Activated CD4-positive, alpha-beta T cell treated with anti-CD3 and anti-CD28 coated beads, Interleukin-2, amount 50 U/mL, for 48 hours (primary cell): Measurements from ENCODE around the gene SPOPL.
"Not testable (repeated sequence)": the region's sequence is repeated elsewhere in the genome, so short reads cannot be mapped to it uniquely, and the experiment has no call there.

Experiments used
- DNase-seq, 2 experiments: peaks; one replicate each; pipeline ENCODE4 v3.0.0-alpha.2; 2020

The SPOPL gene

GRCh38 chr2:138531913-138532312 lies 30.3 kb downstream of the SPOPL start:
- DNase-seq, result no peak

- DNase-seq, result no peak
Measured at GRCh38 chr2:138534791-138535190, 33.2 kb downstream of the SPOPL start.

- DNase-seq, result no peak
Measured at GRCh38 chr2:138536302-138536701, 34.7 kb downstream of the SPOPL start.

GRCh38 chr2:138536740-138537139 lies 35.2 kb downstream of the SPOPL start:
- DNase-seq, result no peak

GRCh38 chr2:138537170-138537915 lies 35.8 kb downstream of the SPOPL start:
- DNase-seq, result no peak

- not testable (repeated sequence) for DNase-seq
Measured at GRCh38 chr2:138544206-138544605, 42.6 kb downstream of the SPOPL start.

- no peak for DNase-seq
Measured at GRCh38 chr2:138548796-138549195, 47.2 kb downstream of the SPOPL start.

- no peak for DNase-seq
Measured at GRCh38 chr2:138550172-138550571, 48.6 kb downstream of the SPOPL start.

GRCh38 chr2:138550670-138551287 lies 49.2 kb downstream of the SPOPL start:
- no peak for DNase-seq

- DNase-seq, result no peak
Measured at GRCh38 chr2:138554123-138554522, 52.6 kb downstream of the SPOPL start.

- DNase-seq, result no peak
Measured at GRCh38 chr2:138559641-138560040, 58.1 kb downstream of the SPOPL start.

GRCh38 chr2:138564586-138565229 lies 63.1 kb downstream of the SPOPL start:
- DNase-seq, result no peak

- no peak for DNase-seq
Measured at GRCh38 chr2:138565230-138565598, 63.6 kb downstream of the SPOPL start.

GRCh38 chr2:138572318-138572717 lies 70.7 kb downstream of the SPOPL start:
- DNase-seq, result no peak

GRCh38 chr2:138577066-138577465 lies 75.5 kb downstream of the SPOPL start:
- DNase-seq, result no peak

GRCh38 chr2:138579556-138579955 lies 78.0 kb downstream of the SPOPL start:
- no peak for DNase-seq

GRCh38 chr2:138581909-138582308 lies 80.3 kb downstream of the SPOPL start:
- DNase-seq, result no peak

- DNase-seq, result no peak
Measured at GRCh38 chr2:138589663-138590062, 88.1 kb downstream of the SPOPL start.

GRCh38 chr2:138596403-138596802 lies 94.8 kb downstream of the SPOPL start:
- DNase-seq, result no peak

- DNase-seq, result no peak
Measured at GRCh38 chr2:138600732-138601457, 99.3 kb downstream of the SPOPL start.

- no peak for DNase-seq
Measured at GRCh38 chr2:138601458-138602165, 100.0 kb downstream of the SPOPL start.

- DNase-seq, result no peak
Measured at GRCh38 chr2:138602166-138602460, 100.5 kb downstream of the SPOPL start.

- no peak for DNase-seq
Measured at GRCh38 chr2:138607746-138608145, 106.2 kb downstream of the SPOPL start.
